Uterus (tissue), 4 donors: Measurements from ENCODE around the gene VPS54. TPM values are rescaled to one million over a fixed set of nuclear protein-coding genes. Genes with fewer than 3 reads are reported as not detected.

ENCODE experiments used
- DNase-seq, 2 donors: peaks; one replicate each; pipeline ENCODE4 v3.0.0-alpha.2; 2019 to 2020
- H3K27ac ChIP-seq, 2 donors: fragments of 200-600 bp; sonication (generic); 1 replicate in 1 of 2; 2 replicates in 1 of 2; pipeline ENCODE4 v1.5.1; 2016 to 2018
- H3K27me3 ChIP-seq, 2 donors: fragments of 200-600 bp; sonication (generic); one replicate each; pipeline ENCODE4 v1.5.1; 2018 to 2019; ENCODE audit warnings: control low read depth in 1 of 2
- H3K36me3 ChIP-seq, 2 donors: fragments of 200-600 bp; sonication (generic); one replicate each; pipeline ENCODE4 v1.5.1; 2019; ENCODE audit warnings: control low read depth in 1 of 2
- H3K4me1 ChIP-seq, 2 donors: fragments of 200-600 bp; sonication (generic); one replicate each; pipeline ENCODE4 v1.5.1; 2018 to 2019; ENCODE audit warnings: control low read depth in 1 of 2
- H3K4me3 ChIP-seq, 2 donors: fragments of 200-600 bp; sonication (generic); 1 replicate in 1 of 2; 2 replicates in 1 of 2; pipeline ENCODE4 v1.5.1; 2018 to 2019; ENCODE audit warnings: mild to moderate bottlenecking in 1 of 2
- H3K9me3 ChIP-seq, 2 donors: fragments of 200-600 bp; sonication (generic); one replicate each; pipeline ENCODE4 v1.5.1; 2019; ENCODE audit warnings: control low read depth in 1 of 2
- POLR2A ChIP-seq, 2 donors: fragments of 450-650 bp; IDR thresholded peaks; one replicate each; pipeline ENCODE4 v1.6.1; 2016; ENCODE audit warnings: antibody characterized with exemption in 2 of 2, mild to moderate bottlenecking in 1 of 2, moderate library complexity in 1 of 2
- intact Hi-C: fragments of 100-400 bp; cut with DNase I; formaldehyde crosslinking; loops from one replicate; pipeline ENCODE4 v1.15.1; 2023; ENCODE audit warnings: low total_unique reads
- total RNA-seq, 4 donors: library from RNA; depleted of rRNA in 3 of 4; stranded (reverse); fragments of >200 nt in 3 of 4; gene quantifications; one replicate each; pipeline versions ENCODE4 v1.1.0 to v1.2.4, GENCODE V29; 2014 to 2023
- TF ChIP-seq, protein P1 (sequence below), 4 experiments: fragments of 200-600 bp in 2 of 4; fragments of 450-650 bp in 2 of 4; sonication (generic) in 2 of 4; IDR thresholded peaks; one replicate each; pipeline ENCODE4 v1.5.1; 2016 to 2019; ENCODE audit warnings: antibody characterized with exemption in 4 of 4, mild to moderate bottlenecking in 2 of 4, moderate library complexity in 1 of 4
- donor health status: DM: yes; HTN: yes; CAD: no.

Gene VPS54
- total RNA-seq, 4 donors from 2014 or later = 32.1 to 55.2 (median 39.8) TPM

DNA sequence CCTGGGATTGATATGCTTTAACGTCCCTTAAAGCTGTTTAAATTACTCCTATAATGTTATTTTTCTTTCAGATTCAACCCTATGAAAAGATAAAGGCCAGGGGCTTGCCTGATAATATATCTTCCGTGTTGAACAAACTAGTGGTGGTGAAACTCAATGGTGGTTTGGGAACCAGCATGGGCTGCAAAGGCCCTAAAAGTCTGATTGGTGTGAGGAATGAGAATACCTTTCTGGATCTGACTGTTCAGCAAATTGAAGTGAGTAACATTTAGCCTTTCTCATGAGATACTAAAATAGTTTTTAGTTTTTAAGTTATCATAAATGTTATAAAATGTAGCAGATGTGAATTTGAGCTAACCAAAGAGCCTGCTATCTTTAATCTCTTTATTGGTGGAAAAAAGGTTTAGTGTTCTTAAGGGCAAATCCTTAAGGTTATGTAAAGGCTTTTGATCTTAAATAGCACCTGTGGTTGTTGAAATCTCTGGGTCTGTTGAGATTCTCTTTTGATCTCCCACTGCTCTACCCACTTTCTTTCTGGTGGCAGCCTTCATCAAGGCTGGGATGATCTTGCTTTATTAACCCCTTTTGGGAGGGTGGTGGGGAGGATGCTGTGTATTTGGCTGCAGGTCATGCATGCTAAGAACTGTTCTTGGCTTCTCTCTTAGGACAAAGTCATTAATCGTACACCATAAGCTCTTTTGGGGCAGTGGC lies 136.7 kb downstream of the VPS54 start:
- H3K4me3 ChIP-seq = no peak overlapping the region
- H3K27ac ChIP-seq = no peak overlapping the region
- intact Hi-C loops = loop anchor here (10.0 kb wide), 1 partner anchor 302 kb away; no protein-coding TSS in a partner anchor
- no peak for TF ChIP-seq POLR2A (IDR thresholded peaks at IDR 0.05)
- TF ChIP-seq, protein P1, sequence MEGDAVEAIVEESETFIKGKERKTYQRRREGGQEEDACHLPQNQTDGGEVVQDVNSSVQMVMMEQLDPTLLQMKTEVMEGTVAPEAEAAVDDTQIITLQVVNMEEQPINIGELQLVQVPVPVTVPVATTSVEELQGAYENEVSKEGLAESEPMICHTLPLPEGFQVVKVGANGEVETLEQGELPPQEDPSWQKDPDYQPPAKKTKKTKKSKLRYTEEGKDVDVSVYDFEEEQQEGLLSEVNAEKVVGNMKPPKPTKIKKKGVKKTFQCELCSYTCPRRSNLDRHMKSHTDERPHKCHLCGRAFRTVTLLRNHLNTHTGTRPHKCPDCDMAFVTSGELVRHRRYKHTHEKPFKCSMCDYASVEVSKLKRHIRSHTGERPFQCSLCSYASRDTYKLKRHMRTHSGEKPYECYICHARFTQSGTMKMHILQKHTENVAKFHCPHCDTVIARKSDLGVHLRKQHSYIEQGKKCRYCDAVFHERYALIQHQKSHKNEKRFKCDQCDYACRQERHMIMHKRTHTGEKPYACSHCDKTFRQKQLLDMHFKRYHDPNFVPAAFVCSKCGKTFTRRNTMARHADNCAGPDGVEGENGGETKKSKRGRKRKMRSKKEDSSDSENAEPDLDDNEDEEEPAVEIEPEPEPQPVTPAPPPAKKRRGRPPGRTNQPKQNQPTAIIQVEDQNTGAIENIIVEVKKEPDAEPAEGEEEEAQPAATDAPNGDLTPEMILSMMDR (IDR thresholded peaks at IDR 0.05) = no peak
- H3K27me3 ChIP-seq = no peaks in the 10 kb centered on the region
- no peak for DNase-seq
- H3K4me1 ChIP-seq = no peaks in the 10 kb centered on the region
- H3K9me3 ChIP-seq = no peaks in the 10 kb centered on the region
- H3K36me3 ChIP-seq = no peaks in the 10 kb centered on the region

DNA sequence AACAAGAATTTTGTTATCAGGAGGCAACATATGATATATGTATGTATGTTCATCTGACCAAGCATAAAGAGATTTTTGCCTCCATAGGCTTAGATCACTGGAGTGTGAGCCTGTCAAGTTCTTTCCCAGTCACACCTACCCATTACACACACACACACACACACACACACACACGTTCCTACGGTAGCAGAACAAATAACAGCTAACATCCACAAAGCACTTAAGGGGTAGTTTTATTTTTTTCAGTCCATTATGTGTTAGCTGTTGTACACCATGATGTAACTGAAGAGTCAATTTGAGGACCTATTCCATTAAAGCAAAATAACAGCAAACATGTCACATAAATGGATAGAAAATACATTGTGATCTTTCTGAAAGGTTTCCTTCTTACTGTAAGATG lies 138.0 kb downstream of the VPS54 start:
- intact Hi-C loops = loop anchor here (10.0 kb wide), 1 partner anchor 304 kb away; no protein-coding TSS in a partner anchor
- no peak for DNase-seq
- TF ChIP-seq, protein P1 (IDR thresholded peaks at IDR 0.05) = no peak
- TF ChIP-seq POLR2A (IDR thresholded peaks at IDR 0.05) = no peak
- Histone ChIP-seq H3K4me1 (no peaks in the 10 kb centered on the region), H3K27ac (no peak overlapping the region), H3K36me3 (no peaks in the 10 kb centered on the region), H3K27me3 (no peaks in the 10 kb centered on the region), H3K9me3 (no peaks in the 10 kb centered on the region), H3K4me3 (no peak overlapping the region)

DNA sequence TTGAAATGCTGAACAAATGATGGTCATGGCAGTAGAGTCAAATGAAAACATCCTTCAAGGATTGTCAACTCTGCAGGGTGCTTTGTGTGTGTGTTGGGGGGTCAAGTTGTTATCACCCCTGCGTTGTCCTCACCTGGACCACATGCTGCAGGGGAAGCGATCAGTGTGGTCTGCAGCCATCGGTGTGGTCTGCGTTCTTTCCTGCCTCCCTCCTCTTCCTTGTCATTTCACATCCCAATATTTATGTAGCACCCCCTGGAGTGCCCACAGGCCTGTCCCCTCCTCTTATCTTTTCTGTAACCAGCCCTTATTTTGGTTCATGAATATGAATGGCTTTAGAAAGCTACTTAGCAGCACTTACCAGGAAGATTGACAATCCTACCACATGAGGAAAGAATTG lies 138.6 kb downstream of the VPS54 start:
- H3K36me3 ChIP-seq = no peaks in the 10 kb centered on the region
- H3K9me3 ChIP-seq = no peaks in the 10 kb centered on the region
- TF ChIP-seq POLR2A (IDR thresholded peaks at IDR 0.05) = no peak
- TF ChIP-seq, protein P1 (IDR thresholded peaks at IDR 0.05) = no peak
- no peak for DNase-seq
- H3K4me3 ChIP-seq = no peak overlapping the region
- H3K4me1 ChIP-seq = no peaks in the 10 kb centered on the region
- no peaks in the 10 kb centered on the region for H3K27me3 ChIP-seq
- H3K27ac ChIP-seq = no peak overlapping the region
- intact Hi-C loops = loop anchor here (10.0 kb wide), 1 partner anchor 304 kb away; no protein-coding TSS in a partner anchor

DNA sequence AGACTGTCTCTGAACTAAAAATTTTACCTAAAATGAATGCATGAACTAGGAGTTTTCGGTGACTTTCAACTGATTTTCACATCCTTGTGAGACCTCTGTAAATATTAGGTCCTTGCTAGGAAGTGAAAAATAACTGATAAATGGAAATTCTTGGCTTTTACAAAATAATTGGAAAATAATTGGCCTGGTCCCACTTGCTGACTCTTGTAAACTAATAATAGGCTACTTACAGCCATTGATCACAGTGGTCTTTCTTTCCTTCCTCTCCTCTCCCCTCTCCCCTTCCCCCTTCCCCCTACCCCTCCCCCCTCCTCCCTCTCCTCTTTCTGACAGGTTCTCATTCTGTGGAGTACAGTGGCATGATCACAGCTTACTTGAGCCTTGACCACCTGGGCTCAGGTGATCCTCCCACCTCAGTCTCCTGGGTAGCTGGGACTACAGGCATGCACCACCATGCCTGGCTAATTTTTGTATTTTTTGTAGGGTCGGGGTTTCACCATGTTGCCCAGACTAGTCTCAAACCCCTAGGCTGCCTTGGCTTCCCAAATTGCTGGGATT lies 139.3 kb downstream of the VPS54 start:
- H3K27ac ChIP-seq = no peak overlapping the region
- no peaks in the 10 kb centered on the region for H3K27me3 ChIP-seq
- no peaks in the 10 kb centered on the region for H3K9me3 ChIP-seq
- H3K36me3 ChIP-seq = no peaks in the 10 kb centered on the region
- intact Hi-C loops = loop anchor here (10.0 kb wide), 1 partner anchor 305 kb away; no protein-coding TSS in a partner anchor
- H3K4me3 ChIP-seq = no peak overlapping the region
- no peaks in the 10 kb centered on the region for H3K4me1 ChIP-seq
- TF ChIP-seq POLR2A (IDR thresholded peaks at IDR 0.05) = no peak
- TF ChIP-seq, protein P1 (IDR thresholded peaks at IDR 0.05) = no peak
- DNase-seq = no peak

DNA sequence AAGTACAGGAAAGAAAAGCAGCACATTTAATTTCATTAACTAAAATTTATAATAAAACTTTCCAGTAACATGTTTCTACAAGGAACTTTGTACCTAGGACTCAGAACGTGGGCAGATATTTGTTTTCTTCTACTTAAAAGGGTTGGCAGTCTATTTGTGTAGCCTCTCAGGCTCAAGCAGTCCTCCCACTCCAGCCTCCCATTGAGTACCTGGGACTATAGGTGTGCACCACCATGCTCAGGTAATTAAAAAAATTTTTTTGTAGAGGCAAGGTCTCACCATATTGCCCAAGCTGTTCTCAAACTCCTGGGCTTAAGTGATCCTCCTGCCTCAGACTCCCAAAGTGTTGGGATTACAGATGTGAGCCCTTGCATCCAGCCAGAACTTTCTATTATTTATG lies 140.7 kb downstream of the VPS54 start:
- intact Hi-C loops = no loop called here
- TF ChIP-seq, protein P1 (IDR thresholded peaks at IDR 0.05) = no peak
- TF ChIP-seq POLR2A (IDR thresholded peaks at IDR 0.05) = no peak
- no peak for DNase-seq
- H3K27ac ChIP-seq = no peak overlapping the region
- H3K4me3 ChIP-seq = no peak overlapping the region
- H3K9me3 ChIP-seq = no peaks in the 10 kb centered on the region
- no peaks in the 10 kb centered on the region for H3K4me1 ChIP-seq
- H3K36me3 ChIP-seq = no peaks in the 10 kb centered on the region
- no peaks in the 10 kb centered on the region for H3K27me3 ChIP-seq
